Measurements from ENCODE around the gene TSBP1. TPM values are rescaled to one million over a fixed set of nuclear protein-coding genes. Genes with fewer than 3 reads are reported as not detected.

TSBP1 gene
- total and polyA plus RNA-seq, 4 experiments from 2014 or later = not detected

- Mint-ChIP-seq H3K4me3 (no peak overlapping the region), H3K9me3 (no peaks in the 10 kb centered on the region), H3K36me3 (no peaks in the 10 kb centered on the region), H3K4me1 (peaks cover 0 to 11% (median 7%) of the 10 kb centered on the region in 4 donors), H3K27me3 (no peaks in the 10 kb centered on the region), H3K27ac (peak overlapping the region in 1 of 7 donors; percentile 36)
- intact Hi-C loops (cut with micrococcal nuclease) = loop anchor here (2.0 kb wide), 2 partner anchors 47 to 125 kb away; no protein-coding TSS in a partner anchor
- Histone ChIP-seq H3K9me3 (ENCODE audit: control insufficient read depth in 1 of 2, low read length in 2 of 2) (no peaks in the 10 kb centered on the region), H3K36me3 (ENCODE audit: insufficient read depth, low read length) (no peaks in the 10 kb centered on the region), H3K4me3 (ENCODE audit: low read length in 2 of 2) (no peak overlapping the region), H3K4me1 (ENCODE audit: insufficient read depth, low read length) (peaks cover 9% of the 10 kb centered on the region), H3K27ac (ENCODE audit: low read depth, low read length) (no peak overlapping the region), H3K27me3 (ENCODE audit: insufficient read depth, low read length) (no peaks in the 10 kb centered on the region)
- CTCF ChIA-PET (ENCODE audit: partially characterized antibody) = interaction anchor here (0.9 to 2.8 kb wide), 10 partner anchors 10 to 519 kb away, joined by 3 to 11 read pairs (median 4); partner anchors contain the start of genes FKBPL, HLA-DQB2 and PRRT1
- DNase-seq = no peak
- POLR2A ChIA-PET (ENCODE audit: partially characterized antibody) = no interaction called here
These were observed 127.4 kb downstream of the TSBP1 start for GRCh38 chr6:32244270-32244669.

Other genes starting within 250 kb of the TSBP1 start
- 100 to 1,000 TPM; 151 to 154 TPM for gene ATF6B, start 243.7 kb downstream of the TSBP1 start, total RNA-seq
- 10 to 100 TPM; 11.4 to 27.7 TPM for gene ATF6B, start 243.7 kb downstream of the TSBP1 start, polyA plus RNA-seq
- 1 to 10 TPM; 2.2 to 2.8 TPM for gene FKBPL, start 241.6 kb downstream of the TSBP1 start, total RNA-seq
- 1 to 10 TPM; 2.0 to 3.0 TPM for gene FKBPL, start 241.6 kb downstream of the TSBP1 start, polyA plus RNA-seq
- 1 to 10 TPM; 1.5 to 1.9 TPM for gene PRRT1, start 220.0 kb downstream of the TSBP1 start, total RNA-seq
- gene PRRT1, start 220.0 kb downstream of the TSBP1 start, polyA plus RNA-seq = under 1 TPM in 1 of 2 donors, not detected in 1; 0.60 TPM
- gene PPT2, start 217.8 kb downstream of the TSBP1 start, total RNA-seq = 10 to 100 TPM; 12.7 to 15.4 TPM
- gene PPT2, start 217.8 kb downstream of the TSBP1 start, polyA plus RNA-seq = 1 to 10 TPM; 3.8 TPM
- 10 to 100 TPM; 16.6 TPM for gene EGFL8, start 207.3 kb downstream of the TSBP1 start, total RNA-seq
- gene EGFL8, start 207.3 kb downstream of the TSBP1 start, polyA plus RNA-seq = under 1 TPM in 1 of 2 donors, not detected in 1; 0.23 TPM
- gene AGPAT1, start 195.8 kb downstream of the TSBP1 start, total RNA-seq = 10 to 100 TPM; 32.2 to 32.8 TPM
- 10 to 100 TPM; 15.3 to 16.4 TPM for gene AGPAT1, start 195.8 kb downstream of the TSBP1 start, polyA plus RNA-seq
- 10 to 100 TPM; 44.2 to 47.7 TPM for gene RNF5, start 193.5 kb downstream of the TSBP1 start, total RNA-seq
- gene RNF5, start 193.5 kb downstream of the TSBP1 start, polyA plus RNA-seq = 100 to 1,000 TPM; 102 to 129 TPM
- gene AGER, start 187.7 kb downstream of the TSBP1 start, total RNA-seq = 10 to 100 TPM; 74.8 to 77.3 TPM
- under 1 TPM in 1 of 2 donors, not detected in 1; 0.62 TPM for gene AGER, start 187.7 kb downstream of the TSBP1 start, polyA plus RNA-seq
- gene PBX2, start 181.7 kb downstream of the TSBP1 start, total RNA-seq = 100 to 1,000 TPM; 188 to 192 TPM
- 1 to 10 TPM in 1 of 2 donors, under 1 TPM in 1; 0.57 to 1.8 TPM for gene PBX2, start 181.7 kb downstream of the TSBP1 start, polyA plus RNA-seq
- 100 to 1,000 TPM; 309 to 313 TPM for gene GPSM3, start 179.3 kb downstream of the TSBP1 start, total RNA-seq
- 100 to 1,000 TPM; 110 to 165 TPM for gene GPSM3, start 179.3 kb downstream of the TSBP1 start, polyA plus RNA-seq
- gene NOTCH4, start 147.8 kb downstream of the TSBP1 start, total RNA-seq = 1 to 10 TPM in 1 of 2 experiments, under 1 TPM in 1; 0.35 to 1.2 TPM
- gene NOTCH4, start 147.8 kb downstream of the TSBP1 start, polyA plus RNA-seq = under 1 TPM in 1 of 2 donors, not detected in 1; 0.70 TPM
- not detected for gene BTNL2, start 35.3 kb upstream of the TSBP1 start, total RNA-seq
- not detected for gene BTNL2, start 35.3 kb upstream of the TSBP1 start, polyA plus RNA-seq
- gene HLA-DRA, start 68.0 kb upstream of the TSBP1 start, total RNA-seq = 10 to 100 TPM; 24.3 to 25.1 TPM
- gene HLA-DRA, start 68.0 kb upstream of the TSBP1 start, polyA plus RNA-seq = 100 to 1,000 TPM in 1 of 2 donors, 1 to 10 TPM in 1; 6.9 to 112 TPM
- gene HLA-DRB5, start 158.4 kb upstream of the TSBP1 start, total RNA-seq = 1 to 10 TPM in 1 of 2 experiments, under 1 TPM in 1; 0.86 to 1.9 TPM
- gene HLA-DRB5, start 158.4 kb upstream of the TSBP1 start, polyA plus RNA-seq = 10 to 100 TPM in 1 of 2 donors, under 1 TPM in 1; 0.46 to 14.2 TPM
- 10 to 100 TPM; 14.2 to 14.3 TPM for gene HLA-DRB1, start 217.9 kb upstream of the TSBP1 start, total RNA-seq
- 10 to 100 TPM in 1 of 2 donors, 1 to 10 TPM in 1; 6.9 to 31.6 TPM for gene HLA-DRB1, start 217.9 kb upstream of the TSBP1 start, polyA plus RNA-seq

Data from CD4-positive, alpha-beta memory T cell (primary cell).